ENCODE measurements around the gene TNFAIP3. TPM values are rescaled to one million over a fixed set of nuclear protein-coding genes. Genes with fewer than 3 reads are reported as not detected.

The TNFAIP3 gene
- total and polyA plus RNA-seq, 2 of the 8 experiments (the other 6 are each of a cell fraction or from before 2014, with no cell fraction given): 1.6 to 2.0 TPM

DNA sequence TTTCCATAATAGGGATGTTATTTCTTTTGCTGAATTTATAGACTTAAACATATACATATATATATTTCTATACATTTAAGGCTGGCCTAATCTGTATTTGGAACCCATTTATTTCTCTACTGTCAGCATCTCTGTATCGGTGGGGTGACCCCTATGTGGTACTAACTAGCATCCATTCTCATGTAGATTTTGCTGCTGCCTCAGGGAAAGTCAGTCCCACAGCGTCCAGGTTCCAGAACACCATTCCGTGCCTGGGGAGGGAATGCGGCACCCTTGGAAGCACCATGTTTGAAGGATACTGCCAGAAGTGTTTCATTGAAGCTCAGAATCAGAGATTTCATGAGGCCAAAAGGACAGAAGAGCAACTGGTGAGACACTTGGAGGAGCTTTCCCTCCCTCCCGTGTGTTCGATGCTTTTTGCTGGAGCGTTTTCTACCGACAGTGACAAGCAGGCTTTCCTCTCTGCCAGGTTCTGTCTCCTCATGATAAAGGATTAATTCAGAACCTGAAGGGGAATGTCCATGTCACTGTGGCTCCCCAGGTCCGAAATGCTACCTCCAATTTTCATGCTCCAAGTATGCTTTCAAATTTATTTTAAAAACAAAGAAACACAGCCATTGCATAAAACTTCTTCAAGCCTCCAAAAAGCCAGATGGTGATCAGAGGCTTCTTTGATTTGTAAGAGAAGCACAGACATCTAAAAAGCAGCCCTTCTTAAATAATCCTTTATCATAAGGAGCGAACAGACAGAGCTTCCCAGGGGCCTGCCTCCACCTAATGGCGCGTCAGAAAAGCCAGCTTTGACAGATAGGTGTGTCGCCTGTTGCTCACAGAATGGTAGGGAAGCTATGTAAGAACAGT is 13.1 kb downstream of the TNFAIP3 start (continued):
- TF ChIP-seq SIN3A (conservative IDR thresholded peaks at IDR 0.05 in 1 of 2, IDR thresholded peaks at IDR 0.05 in 1 of 2; ENCODE audit: low read depth in 1 of 2, low read length in 2 of 2) (no peak), BCL11A (IDR thresholded peaks at IDR 0.05; ENCODE audit: low read depth in 2 of 2, low read length in 2 of 2) (no peak), EP300 (IDR thresholded peaks at IDR 0.05; ENCODE audit: borderline replicate concordance in 1 of 2, low read depth in 2 of 2, low read length in 2 of 2) (no peak)
